HepG2 (cell line): ENCODE measurements around the gene SYPL2. TPM values are rescaled to one million over a fixed set of nuclear protein-coding genes. Genes with fewer than 3 reads are reported as not detected.

Source experiments
- DR1 ChIP-seq: sonication (generic); formaldehyde crosslinking; IDR thresholded peaks from 2 replicates; pipeline ENCODE4 v1.8.0; 2021; ENCODE audit warnings: mild to moderate bottlenecking, missing genetic modification reagents, inconsistent platforms
- ERF ChIP-seq: IDR thresholded peaks from 2 replicates; pipeline ENCODE4 v1.6.1; 2018; ENCODE audit warnings: missing biosample characterization, missing genetic modification reagents
- HINFP ChIP-seq: sonication (generic); formaldehyde crosslinking; IDR thresholded peaks from 2 replicates; pipeline ENCODE4 v1.4.0; 2020; ENCODE audit warnings: low read depth, mild to moderate bottlenecking, missing genetic modification reagents
- HMGXB4 ChIP-seq, 2 experiments: sonication (generic) in 1 of 2; formaldehyde crosslinking in 1 of 2; IDR thresholded peaks; 2 replicates each; pipeline versions ENCODE4 v1.4.0 to v1.6.1; 2018 to 2020; ENCODE audit warnings: missing genetic modification reagents in 2 of 2, borderline replicate concordance in 1 of 2, low read depth in 1 of 2, mild to moderate bottlenecking in 1 of 2, missing biosample characterization in 1 of 2
- HOMEZ ChIP-seq: IDR thresholded peaks from 2 replicates; pipeline ENCODE4 v1.6.1; 2016; ENCODE audit warnings: low read depth
- HOXA3 ChIP-seq: sonication (generic); formaldehyde crosslinking; IDR thresholded peaks from 2 replicates; pipeline ENCODE4 v1.5.0; 2020; ENCODE audit warnings: missing genetic modification reagents
- ISL2 ChIP-seq: sonication (generic); formaldehyde crosslinking; IDR thresholded peaks from 2 replicates; pipeline ENCODE4 v1.5.0; 2020; ENCODE audit warnings: missing genetic modification reagents
- KMT2A ChIP-seq: sonication (generic); formaldehyde crosslinking; IDR thresholded peaks from 2 replicates; pipeline ENCODE4 v1.4.0; 2020; ENCODE audit warnings: missing genetic modification reagents
- MXD4 ChIP-seq: IDR thresholded peaks from 2 replicates; pipeline ENCODE4 v1.6.1; 2016; ENCODE audit warnings: mild to moderate bottlenecking, missing biosample characterization, missing genetic modification reagents
- NR2F6 ChIP-seq, 2 experiments: IDR thresholded peaks; 2 replicates each; pipeline ENCODE4 v1.6.1; 2016; ENCODE audit warnings: antibody characterized with exemption in 1 of 2, mild to moderate bottlenecking in 1 of 2
- POLR2G ChIP-seq: fragments of 200-400 bp; formaldehyde crosslinking; IDR thresholded peaks from 2 replicates; pipeline ENCODE4 v1.6.1; 2018; ENCODE audit warnings: mild to moderate bottlenecking, low read depth, low read length, moderate library complexity
- PPARG ChIP-seq: conservative IDR thresholded peaks from 2 replicates; pipeline ENCODE4 v1.6.1; 2016; ENCODE audit warnings: missing biosample characterization, missing genetic modification reagents
- PRPF4 ChIP-seq: fragments of 200-400 bp; formaldehyde crosslinking; IDR thresholded peaks from 2 replicates; pipeline ENCODE4 v1.6.1; 2016; ENCODE audit warnings: low read length, low read depth; ENCODE audit not compliant: poor library complexity, severe bottlenecking
- SKI ChIP-seq: fragments of 450-650 bp; IDR thresholded peaks from one replicate; pipeline ENCODE4 v1.6.1; 2018; ENCODE audit warnings: mild to moderate bottlenecking; ENCODE audit not compliant: partially characterized antibody
- ZBTB34 ChIP-seq: sonication (generic); formaldehyde crosslinking; IDR thresholded peaks from 2 replicates; pipeline ENCODE4 v1.8.0; 2022; ENCODE audit warnings: mild to moderate bottlenecking, missing genetic modification reagents
- ZNF138 ChIP-seq: sonication (generic); formaldehyde crosslinking; IDR thresholded peaks from 2 replicates; pipeline ENCODE4 v1.5.0; 2020; ENCODE audit warnings: mild to moderate bottlenecking, low read depth, missing genetic modification reagents
- ZNF576 ChIP-seq: sonication (generic); formaldehyde crosslinking; IDR thresholded peaks from 2 replicates; pipeline ENCODE4 v1.4.0; 2020; ENCODE audit warnings: mild to moderate bottlenecking, missing genetic modification reagents
- ZNF841 ChIP-seq: sonication (generic); formaldehyde crosslinking; IDR thresholded peaks from 2 replicates; pipeline ENCODE4 v1.8.1; 2023; ENCODE audit warnings: missing genetic modification reagents, borderline replicate concordance
- polyA plus RNA-seq, 8 experiments: library from polyadenylated mRNA; depleted of rRNA in 3 of 8; stranded (reverse) in 7 of 8; unstranded in 1 of 8; fragments of >200 nt; fragmentation: Illumina TruSeq in 4 of 8; extraction: Trizol in 4 of 8; gene quantifications; 2 replicates each; pipeline versions ENCODE4 v1.2.1 to v1.2.3, GENCODE V29; 2011 to 2016; ENCODE audit warnings: low read depth in 4 of 8, missing spikeins in 1 of 8, mixed read lengths in 1 of 8; ENCODE audit not compliant: insufficient read depth in 1 of 8
- total RNA-seq, 5 experiments: library from RNA; depleted of rRNA; stranded (reverse); fragments of >200 nt; fragmentation: Illumina TruSeq; extraction: Trizol; gene quantifications; 2 replicates each; pipeline ENCODE4 v1.2.3, GENCODE V29; 2016; ENCODE audit warnings: low read depth in 1 of 5
- TF ChIP-seq, protein P1 (sequence below): sonication (generic); formaldehyde crosslinking; IDR thresholded peaks from 2 replicates; pipeline ENCODE4 v1.4.0; 2020; ENCODE audit warnings: missing genetic modification reagents, borderline replicate concordance

The SYPL2 gene
- total and polyA plus RNA-seq, 2 of the 13 experiments (the other 11 are each of a cell fraction or from before 2014, with no cell fraction given), result 0.17 to 0.24 TPM

DNA sequence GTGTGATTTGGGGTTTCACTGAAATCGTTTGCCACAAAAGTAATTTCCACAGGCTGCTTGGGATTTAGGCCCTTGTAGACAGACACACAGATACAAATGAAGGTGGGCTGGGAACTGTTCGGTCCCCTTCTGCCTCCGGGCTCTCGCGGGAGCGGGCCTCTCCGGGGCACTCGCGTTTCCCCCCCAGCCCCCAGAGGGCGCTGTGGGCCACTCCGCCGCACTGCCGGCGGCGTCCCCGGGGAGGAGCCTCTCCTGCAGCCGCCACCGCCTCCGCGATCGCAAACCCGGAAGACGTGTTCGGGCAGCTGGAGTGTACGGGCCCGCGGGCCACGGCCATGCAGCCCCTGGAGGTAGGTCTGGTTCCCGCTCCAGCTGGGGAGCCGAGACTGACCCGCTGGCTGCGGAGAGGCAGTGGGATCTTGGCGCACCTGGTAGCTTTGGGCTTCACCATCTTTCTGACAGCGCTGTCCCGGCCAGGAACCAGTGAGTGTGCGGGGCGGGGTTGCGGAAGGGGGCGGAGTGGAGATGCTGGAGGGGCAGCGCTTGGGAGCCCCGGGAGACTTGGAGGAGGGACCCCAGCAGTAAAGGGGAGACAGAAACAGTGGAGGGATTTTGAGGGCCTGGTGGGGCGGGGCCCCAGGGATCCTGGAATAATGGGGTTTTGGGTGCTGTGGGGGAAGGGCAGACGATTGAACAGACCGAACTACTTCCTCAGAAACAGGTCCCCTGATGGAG is 27.6 kb downstream of the SYPL2 start, which contains the start of gene CYB561D1 (continued):
- no peak for TF ChIP-seq ZNF841 (CRISPR knock-in tag)
- no peak for TF ChIP-seq PRPF4
- TF ChIP-seq HMGXB4 (CRISPR knock-in tag; IDR thresholded peaks at IDR 0.05; ENCODE audit: borderline replicate concordance in 1 of 2, low read depth in 1 of 2), result peak; percentile 97
- TF ChIP-seq DR1 (CRISPR knock-in tag), result 0 out of 2 replicates have a peak, but pooled peaks have one; percentile 52
- peak; percentile 64; the same call in 1 of the 2 replicates for TF ChIP-seq KMT2A (CRISPR knock-in tag)
- 0 out of 2 replicates have a peak, but pooled peaks have one; percentile 22 for TF ChIP-seq HINFP
- TF ChIP-seq ZNF576, result peak; percentile 58; the same call in 1 of the 2 replicates
- TF ChIP-seq ISL2, result peak; percentile 64
- TF ChIP-seq, protein P1, sequence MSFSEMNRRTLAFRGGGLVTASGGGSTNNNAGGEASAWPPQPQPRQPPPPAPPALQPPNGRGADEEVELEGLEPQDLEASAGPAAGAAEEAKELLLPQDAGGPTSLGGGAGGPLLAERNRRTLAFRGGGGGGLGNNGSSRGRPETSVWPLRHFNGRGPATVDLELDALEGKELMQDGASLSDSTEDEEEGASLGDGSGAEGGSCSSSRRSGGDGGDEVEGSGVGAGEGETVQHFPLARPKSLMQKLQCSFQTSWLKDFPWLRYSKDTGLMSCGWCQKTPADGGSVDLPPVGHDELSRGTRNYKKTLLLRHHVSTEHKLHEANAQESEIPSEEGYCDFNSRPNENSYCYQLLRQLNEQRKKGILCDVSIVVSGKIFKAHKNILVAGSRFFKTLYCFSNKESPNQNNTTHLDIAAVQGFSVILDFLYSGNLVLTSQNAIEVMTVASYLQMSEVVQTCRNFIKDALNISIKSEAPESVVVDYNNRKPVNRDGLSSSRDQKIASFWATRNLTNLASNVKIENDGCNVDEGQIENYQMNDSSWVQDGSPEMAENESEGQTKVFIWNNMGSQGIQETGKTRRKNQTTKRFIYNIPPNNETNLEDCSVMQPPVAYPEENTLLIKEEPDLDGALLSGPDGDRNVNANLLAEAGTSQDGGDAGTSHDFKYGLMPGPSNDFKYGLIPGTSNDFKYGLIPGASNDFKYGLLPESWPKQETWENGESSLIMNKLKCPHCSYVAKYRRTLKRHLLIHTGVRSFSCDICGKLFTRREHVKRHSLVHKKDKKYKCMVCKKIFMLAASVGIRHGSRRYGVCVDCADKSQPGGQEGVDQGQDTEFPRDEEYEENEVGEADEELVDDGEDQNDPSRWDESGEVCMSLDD (CRISPR knock-in tag), result no peak
- peak; percentile 88; the same call in 1 of the 2 replicates for TF ChIP-seq ERF (CRISPR knock-in tag)
- TF ChIP-seq ZNF138 (CRISPR knock-in tag), result 0 out of 2 replicates have a peak, but pooled peaks have one; percentile 74
- peak; percentile 86 for TF ChIP-seq POLR2G
- TF ChIP-seq MXD4 (CRISPR knock-in tag), result peak; percentile 92
- peak; percentile 67 for TF ChIP-seq SKI
- no peak for TF ChIP-seq NR2F6 (IDR thresholded peaks at IDR 0.05)
- TF ChIP-seq NR2F6 (CRISPR knock-in tag; IDR thresholded peaks at IDR 0.05), result peak; percentile 29; the same call in 1 of the 2 replicates
- TF ChIP-seq HOXA3, result peak; percentile 77
- TF ChIP-seq PPARG, result peak; percentile 43; the same call in 1 of the 2 replicates
- 0 out of 2 replicates have a peak, but pooled peaks have one; percentile 34 for TF ChIP-seq HOMEZ (CRISPR knock-in tag)
- TF ChIP-seq ZBTB34 (CRISPR knock-in tag), result peak; percentile 61; the same call in 1 of the 2 replicates
